ENCODE results near the gene FAH. TPM values are rescaled to one million over a fixed set of nuclear protein-coding genes. Genes with fewer than 3 reads are reported as not detected.
A peak's percentile ranks its signal among the peaks of the same experiment; 100 is the strongest.

Gene FAH
- total and polyA plus RNA-seq, 10 of the 15 experiments (the other 5 are each of a cell fraction or from before 2014, with no cell fraction given) = 36.3 to 121 (median 62.0) TPM

- no peak overlapping the region for H3K9ac ChIP-seq (ENCODE audit: control insufficient read depth, insufficient read depth, low read length)
- H3K4me2 ChIP-seq (ENCODE audit: control insufficient read depth, insufficient read depth) = no peak overlapping the region
- ChIA-PET POLR2A (no interaction called here), RAD21 (ENCODE audit: unreplicated experiment) (no interaction called here), CTCF (interaction anchor here (1.0 to 1.7 kb wide), 2 partner anchors 37 to 41 kb away, joined by 3 read pairs; no protein-coding TSS in a partner anchor), SMC1A (ENCODE audit: uncharacterized antibody, unreplicated experiment) (interaction anchor here (0.7 to 1.5 kb wide), 2 partner anchors 9 to 51 kb away, joined by 3 read pairs; no protein-coding TSS in a partner anchor)
- intact Hi-C loops (cut with micrococcal nuclease; ENCODE audit: unreplicated experiment) = no loop called here
- TF ChIP-seq, protein P1, sequence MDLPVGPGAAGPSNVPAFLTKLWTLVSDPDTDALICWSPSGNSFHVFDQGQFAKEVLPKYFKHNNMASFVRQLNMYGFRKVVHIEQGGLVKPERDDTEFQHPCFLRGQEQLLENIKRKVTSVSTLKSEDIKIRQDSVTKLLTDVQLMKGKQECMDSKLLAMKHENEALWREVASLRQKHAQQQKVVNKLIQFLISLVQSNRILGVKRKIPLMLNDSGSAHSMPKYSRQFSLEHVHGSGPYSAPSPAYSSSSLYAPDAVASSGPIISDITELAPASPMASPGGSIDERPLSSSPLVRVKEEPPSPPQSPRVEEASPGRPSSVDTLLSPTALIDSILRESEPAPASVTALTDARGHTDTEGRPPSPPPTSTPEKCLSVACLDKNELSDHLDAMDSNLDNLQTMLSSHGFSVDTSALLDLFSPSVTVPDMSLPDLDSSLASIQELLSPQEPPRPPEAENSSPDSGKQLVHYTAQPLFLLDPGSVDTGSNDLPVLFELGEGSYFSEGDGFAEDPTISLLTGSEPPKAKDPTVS (IDR thresholded peaks at IDR 0.05; ENCODE audit: low read depth, low read length) = no peak
- TF ChIP-seq GABPA (IDR thresholded peaks at IDR 0.05; ENCODE audit: low read depth) = no peak
- no peak for TF ChIP-seq EP300 (IDR thresholded peaks at IDR 0.05; ENCODE audit: borderline replicate concordance in 1 of 2, control insufficient read depth in 1 of 2, low read depth in 2 of 2, low read length in 2 of 2)
- TF ChIP-seq JUND (IDR thresholded peaks at IDR 0.05; ENCODE audit: low read depth, low read length) = no peak
- TF ChIP-seq, protein P2, sequence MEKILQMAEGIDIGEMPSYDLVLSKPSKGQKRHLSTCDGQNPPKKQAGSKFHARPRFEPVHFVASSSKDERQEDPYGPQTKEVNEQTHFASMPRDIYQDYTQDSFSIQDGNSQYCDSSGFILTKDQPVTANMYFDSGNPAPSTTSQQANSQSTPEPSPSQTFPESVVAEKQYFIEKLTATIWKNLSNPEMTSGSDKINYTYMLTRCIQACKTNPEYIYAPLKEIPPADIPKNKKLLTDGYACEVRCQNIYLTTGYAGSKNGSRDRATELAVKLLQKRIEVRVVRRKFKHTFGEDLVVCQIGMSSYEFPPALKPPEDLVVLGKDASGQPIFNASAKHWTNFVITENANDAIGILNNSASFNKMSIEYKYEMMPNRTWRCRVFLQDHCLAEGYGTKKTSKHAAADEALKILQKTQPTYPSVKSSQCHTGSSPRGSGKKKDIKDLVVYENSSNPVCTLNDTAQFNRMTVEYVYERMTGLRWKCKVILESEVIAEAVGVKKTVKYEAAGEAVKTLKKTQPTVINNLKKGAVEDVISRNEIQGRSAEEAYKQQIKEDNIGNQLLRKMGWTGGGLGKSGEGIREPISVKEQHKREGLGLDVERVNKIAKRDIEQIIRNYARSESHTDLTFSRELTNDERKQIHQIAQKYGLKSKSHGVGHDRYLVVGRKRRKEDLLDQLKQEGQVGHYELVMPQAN (conservative IDR thresholded peaks at IDR 0.05) = no peak
- TF ChIP-seq EED (IDR thresholded peaks at IDR 0.05; ENCODE audit: low read depth) = no peak
- H2AFZ ChIP-seq (ENCODE audit: control insufficient read depth, low read depth, low read length) = no peak overlapping the region
- no peaks in the 10 kb centered on the region for H4K20me1 ChIP-seq (ENCODE audit: control insufficient read depth, insufficient read depth)
- H3K79me2 ChIP-seq (ENCODE audit: control insufficient read depth, insufficient read depth, low read length) = no peaks in the 10 kb centered on the region
- in situ Hi-C loops (cut with MboI) = no loop called here
- H3K9me3 ChIP-seq (replicated peaks; ENCODE audit: control insufficient read depth, insufficient read depth, low read length) = no peaks in the 10 kb centered on the region
- peak; percentile 36; the same call in 2 of the 3 replicates for ATAC-seq
- FAIRE-seq = no peak
- DNase-seq (ENCODE audit: low read depth, low spot score) = no peak
- BruUV-seq (replicated peaks) = no TSS peak
- H3K4me1 ChIP-seq (ENCODE audit: control insufficient read depth, insufficient read depth, low read length) = no peaks in the 10 kb centered on the region
- no peak overlapping the region for H3K27ac ChIP-seq (ENCODE audit: control insufficient read depth, insufficient read depth)
- no peaks in the 10 kb centered on the region for H3K36me3 ChIP-seq (ENCODE audit: control insufficient read depth in 2 of 2, insufficient read depth in 2 of 2, low read length in 1 of 2)
- H3K27me3 ChIP-seq (replicated peaks in 1 of 2; ENCODE audit: control insufficient read depth in 2 of 2, insufficient read depth in 2 of 2, low read length in 1 of 2) = no peaks in the 10 kb centered on the region
- H3K4me3 ChIP-seq = no peak overlapping the region
- 16% methylated on average over 10 of the region's 10 CpGs for WGBS (ENCODE audit: insufficient coverage, insufficient replicate concordance, low lambda C conversion rate, missing lambda C conversion rate)
These were observed 50.6 kb downstream of the FAH start for GRCh38 chr15:80203361-80203885.
